Fibroblast of mammary gland (primary cell): ENCODE data around the gene SMCO2.

ENCODE experiments used
- DNase-seq: peaks from one replicate; pipeline ENCODE4 v3.0.0-alpha.2; 2010; ENCODE audit warnings: low read depth
- H3K4me3 ChIP-seq: 2 replicates; pipeline ENCODE4 v1.5.1; 2011; ENCODE audit warnings: low read depth, mild to moderate bottlenecking, low read length, moderate library complexity; ENCODE audit not compliant: control insufficient read depth
- CTCF ChIP-seq: conservative IDR thresholded peaks from 2 replicates; pipeline ENCODE4 v1.5.1; 2011; ENCODE audit warnings: low read depth, low read length, inconsistent platforms; ENCODE audit not compliant: control insufficient read depth, insufficient read depth

SMCO2 gene

GRCh38 chr12:27469176-27469736, 22.7 kb downstream of the SMCO2 start:
- no peak for DNase-seq
- no peak for TF ChIP-seq CTCF
- no peak overlapping the region for H3K4me3 ChIP-seq

- no peak for TF ChIP-seq CTCF
Measured at GRCh38 chr12:27472604-27473003, 26.1 kb downstream of the SMCO2 start.

GRCh38 chr12:27474344-27474743, 27.8 kb downstream of the SMCO2 start:
- H3K4me3 ChIP-seq: no peak overlapping the region
- DNase-seq: peak; percentile 90
- TF ChIP-seq CTCF: no peak

More at GRCh38 chr12:27472604-27473003, 26.1 kb downstream of the SMCO2 start:
- H3K4me3 ChIP-seq: no peak overlapping the region
- no peak for DNase-seq

GRCh38 chr12:27477049-27477448, 30.5 kb downstream of the SMCO2 start:
- TF ChIP-seq CTCF: no peak
- no peak overlapping the region for H3K4me3 ChIP-seq
- DNase-seq: no peak

- DNase-seq: no peak
- TF ChIP-seq CTCF: no peak
- H3K4me3 ChIP-seq: no peak overlapping the region
Measured at GRCh38 chr12:27478949-27479348, 32.4 kb downstream of the SMCO2 start.

GRCh38 chr12:27480016-27480415, 33.5 kb downstream of the SMCO2 start:
- H3K4me3 ChIP-seq: no peak overlapping the region
- no peak for DNase-seq
- no peak for TF ChIP-seq CTCF

- H3K4me3 ChIP-seq: no peak overlapping the region
- DNase-seq: peak; percentile 45
- no peak for TF ChIP-seq CTCF
Measured at GRCh38 chr12:27486961-27487360, 40.4 kb downstream of the SMCO2 start.
